Colon (tissue), 2 donors: ENCODE measurements around the gene CCDC157.
"Not testable (repeated sequence)": the region's sequence is repeated elsewhere in the genome, so short reads cannot be mapped to it uniquely, and the experiment has no call there.

Experiments
- FAIRE-seq: peaks from 2 replicates; lab custom pipeline; 2012; peaks lifted over from hg19 to GRCh38; lab: Jason Lieb, UNC
- donor health status: control.
- donor health status: control.

The CCDC157 gene

GRCh38 chr22:30392661-30393321 lies 36.0 kb downstream of the CCDC157 start:
- FAIRE-seq, result no peak

GRCh38 chr22:30393322-30393680 lies 36.5 kb downstream of the CCDC157 start:
- FAIRE-seq, result no peak

DNA sequence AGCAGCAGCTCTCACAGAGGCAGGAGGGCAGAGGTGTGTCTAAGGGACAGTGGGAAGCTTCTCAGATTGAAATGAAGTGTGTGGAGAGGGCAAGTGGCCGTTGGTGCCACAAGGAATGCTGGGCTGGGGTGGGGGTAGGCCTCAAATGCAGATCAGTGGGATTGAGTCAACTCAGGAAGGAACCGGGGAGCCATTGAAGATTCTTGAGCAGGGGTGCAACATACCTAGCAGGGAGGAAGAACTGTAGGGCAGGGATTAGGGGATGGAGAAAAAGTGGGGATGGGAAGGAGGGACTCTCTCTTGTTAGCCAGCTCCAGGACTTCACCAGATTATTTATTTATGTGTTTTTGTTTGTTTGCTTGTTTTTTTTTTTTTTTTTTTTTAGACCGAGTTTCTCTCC lies 37.1 kb downstream of the CCDC157 start:
- no peak for FAIRE-seq

GRCh38 chr22:30396871-30397655 lies 40.3 kb downstream of the CCDC157 start, which contains the start of gene SEC14L2:
TSS of gene SEC14L2 (plus strand) at chr22:30397018. CDS start at chr22:30397117, 99 bp downstream.
- no peak for FAIRE-seq

DNA sequence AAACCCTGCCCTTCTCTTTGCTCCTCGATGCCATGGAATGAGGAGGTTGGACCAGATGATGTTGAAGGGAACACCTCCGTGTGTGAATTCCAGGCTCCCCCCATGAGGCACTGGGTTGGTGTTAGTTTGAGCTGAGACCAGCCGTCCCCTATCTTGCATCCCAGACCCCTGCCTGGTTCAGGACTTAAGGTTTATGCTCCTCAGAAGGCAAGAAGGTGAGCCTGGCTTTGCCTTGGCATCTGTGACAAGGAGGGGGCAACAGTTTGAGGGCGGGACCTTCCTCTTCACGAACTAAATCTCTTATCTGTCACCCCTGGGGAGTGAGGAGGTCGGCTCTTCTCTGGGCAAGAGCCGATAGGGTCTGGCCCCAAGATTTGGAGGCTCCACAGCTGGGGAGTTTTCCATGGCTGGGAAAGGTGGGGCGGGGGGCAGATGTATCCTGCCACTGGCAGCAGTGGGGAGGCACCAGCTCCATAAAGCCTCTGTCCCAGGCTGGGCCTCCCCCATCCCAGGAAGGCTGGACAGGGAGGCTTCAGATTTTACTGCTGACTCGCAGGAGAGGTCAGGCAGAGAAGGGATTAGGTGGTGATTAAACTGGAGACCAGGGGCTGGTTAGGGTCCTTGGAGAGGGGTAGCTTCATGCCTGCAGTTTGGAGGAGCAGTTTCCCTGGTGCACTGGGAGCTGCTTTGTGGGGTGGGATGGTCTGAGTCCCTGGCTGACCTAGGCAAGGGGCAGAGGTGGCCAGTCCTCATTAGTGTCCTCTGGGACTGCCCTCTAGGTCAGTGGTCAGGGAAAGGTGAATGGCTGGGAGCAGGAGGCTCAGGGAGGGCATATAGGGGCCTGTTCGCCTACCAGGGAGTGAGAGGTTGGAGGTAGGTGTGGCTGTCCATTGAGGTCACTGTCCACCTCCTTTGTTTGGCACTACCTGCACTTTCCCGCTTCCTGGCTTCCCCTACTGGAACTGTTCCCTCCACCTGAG lies 41.1 kb downstream of the CCDC157 start:
- no peak for FAIRE-seq

DNA sequence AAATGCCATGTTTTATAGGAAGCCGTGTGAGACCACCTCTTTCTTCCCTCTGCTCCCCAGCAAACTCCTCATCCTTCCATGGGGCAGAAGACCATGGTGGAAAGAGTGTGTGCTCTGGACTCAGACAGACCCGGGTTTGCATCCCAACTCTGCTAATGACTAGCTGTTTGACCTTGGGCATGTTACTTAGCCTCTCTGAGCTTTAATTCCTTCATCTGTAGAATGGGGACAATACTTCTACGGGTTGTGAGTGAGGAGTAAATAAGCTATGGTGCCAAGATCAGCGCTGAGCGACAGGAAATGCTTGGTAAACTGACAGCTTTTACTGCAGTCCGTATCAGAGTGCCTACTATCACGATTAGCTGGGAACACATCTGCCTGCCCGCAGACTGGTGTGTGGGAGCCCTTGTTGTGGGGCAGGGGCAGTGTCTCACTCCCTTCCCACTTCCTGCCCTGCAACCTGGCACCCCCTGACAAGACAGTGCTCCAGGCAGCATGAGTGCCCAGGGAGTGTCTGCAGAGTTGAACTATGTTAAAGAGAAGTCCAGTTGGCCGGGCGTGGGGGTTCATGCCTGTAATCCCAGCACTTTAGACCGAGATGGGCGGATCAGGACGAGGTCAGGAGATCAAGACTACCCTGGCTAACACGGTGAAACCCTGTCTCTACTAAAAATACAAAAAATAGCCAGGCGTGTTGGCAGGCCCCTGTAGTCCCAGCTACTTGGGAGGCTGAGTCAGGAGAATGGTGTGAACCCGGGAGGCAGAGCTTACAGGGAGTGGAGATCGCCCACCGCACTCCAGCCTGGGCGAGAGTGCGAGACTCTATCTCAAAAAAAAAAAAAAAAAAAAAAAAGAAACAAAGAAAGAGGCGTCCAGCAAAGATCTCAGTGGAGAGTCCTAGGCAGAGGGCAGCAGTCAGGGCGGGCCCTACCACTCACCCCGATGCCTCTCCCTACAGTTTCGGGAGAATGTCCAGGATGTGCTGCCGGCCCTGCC lies 42.2 kb downstream of the CCDC157 start:
- FAIRE-seq, result no peak

GRCh38 chr22:30399718-30400117 lies 42.9 kb downstream of the CCDC157 start:
- FAIRE-seq, result no peak

DNA sequence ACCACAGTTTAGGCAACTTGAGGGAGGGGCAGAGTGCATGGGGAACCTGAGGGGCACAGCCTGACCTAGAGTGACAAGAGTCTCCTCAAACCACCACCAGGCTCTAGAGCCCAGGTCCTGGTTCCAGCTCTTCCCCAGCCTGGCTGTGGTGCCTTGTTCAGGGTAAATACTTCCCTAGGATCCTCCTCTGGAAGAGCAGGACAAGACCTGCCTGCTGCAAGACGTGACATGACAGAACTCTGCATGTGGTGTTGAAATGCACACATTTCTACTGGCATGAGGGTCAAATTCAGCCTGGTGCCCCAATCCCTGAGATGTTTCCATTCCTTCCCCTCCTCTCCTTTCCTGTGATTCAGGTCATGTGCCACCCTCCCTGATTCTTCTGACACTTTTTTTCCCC lies 43.4 kb downstream of the CCDC157 start:
- FAIRE-seq, result no peak

- FAIRE-seq, result not testable (repeated sequence)
These were observed 44.2 kb downstream of the CCDC157 start for GRCh38 chr22:30401024-30401423.

GRCh38 chr22:30402028-30402765 lies 45.4 kb downstream of the CCDC157 start:
- no peak for FAIRE-seq

DNA sequence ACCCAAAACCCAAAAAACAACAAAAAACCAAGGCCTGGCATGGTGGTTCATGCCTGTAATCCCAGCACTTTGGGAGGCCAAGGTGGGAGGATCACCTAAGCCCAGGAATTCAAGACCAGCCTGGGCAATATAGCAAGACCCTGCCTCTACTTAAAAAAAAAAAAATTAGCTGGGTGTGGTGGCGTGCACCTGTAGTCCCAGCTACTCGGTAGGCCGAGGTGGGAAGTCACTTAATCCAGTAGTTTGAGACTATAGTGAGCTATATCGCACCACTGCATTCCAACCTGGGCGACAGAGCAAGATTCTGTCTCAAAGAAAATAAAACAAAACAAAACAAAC lies 45.9 kb downstream of the CCDC157 start:
- FAIRE-seq, result not testable (repeated sequence)

GRCh38 chr22:30404307-30404706 lies 47.5 kb downstream of the CCDC157 start:
- no peak for FAIRE-seq

- FAIRE-seq, result no peak
These were observed 48.9 kb downstream of the CCDC157 start for GRCh38 chr22:30405731-30406130.

- FAIRE-seq, result no peak
These were observed 49.6 kb downstream of the CCDC157 start for GRCh38 chr22:30406400-30406799.

DNA sequence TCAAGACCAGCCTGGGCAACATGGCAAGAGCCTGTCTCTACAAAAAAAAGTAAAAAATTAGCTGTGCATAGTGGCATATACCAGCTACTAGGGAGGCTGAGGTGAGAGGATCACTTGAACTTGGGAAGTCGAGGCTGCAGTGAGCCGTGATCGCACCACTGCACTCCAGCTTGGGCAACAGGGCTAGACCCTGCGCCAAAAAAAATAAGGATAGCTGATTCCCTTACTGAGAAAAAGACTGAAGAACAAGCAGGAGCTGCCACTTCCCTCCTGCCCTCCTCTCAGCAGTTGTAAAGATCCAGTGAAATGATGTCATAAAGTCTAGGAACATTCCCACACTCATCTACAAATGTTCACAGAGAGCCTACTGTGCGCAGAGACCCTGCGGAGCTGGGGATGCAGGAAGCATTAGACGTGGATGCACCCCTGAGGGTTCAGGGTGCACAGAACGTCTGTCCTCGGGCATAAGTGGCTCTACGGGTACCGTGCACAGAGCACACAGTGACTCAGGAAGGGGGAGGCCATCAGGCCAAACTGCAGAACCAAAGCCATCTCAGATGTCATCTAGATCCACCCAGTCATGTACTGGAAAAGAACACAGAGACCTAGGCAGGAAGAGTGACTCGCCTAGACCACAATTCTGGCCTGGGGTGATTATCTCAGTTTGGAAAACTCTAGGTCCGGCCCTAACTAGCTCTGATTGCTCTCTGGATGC lies 51.7 kb downstream of the CCDC157 start:
- no peak for FAIRE-seq

- no peak for FAIRE-seq
These were observed 55.0 kb downstream of the CCDC157 start for GRCh38 chr22:30411780-30412179.

- FAIRE-seq, result no peak
These were observed 56.2 kb downstream of the CCDC157 start for GRCh38 chr22:30413001-30413400.

GRCh38 chr22:30413745-30414524 lies 57.1 kb downstream of the CCDC157 start:
- no peak for FAIRE-seq

DNA sequence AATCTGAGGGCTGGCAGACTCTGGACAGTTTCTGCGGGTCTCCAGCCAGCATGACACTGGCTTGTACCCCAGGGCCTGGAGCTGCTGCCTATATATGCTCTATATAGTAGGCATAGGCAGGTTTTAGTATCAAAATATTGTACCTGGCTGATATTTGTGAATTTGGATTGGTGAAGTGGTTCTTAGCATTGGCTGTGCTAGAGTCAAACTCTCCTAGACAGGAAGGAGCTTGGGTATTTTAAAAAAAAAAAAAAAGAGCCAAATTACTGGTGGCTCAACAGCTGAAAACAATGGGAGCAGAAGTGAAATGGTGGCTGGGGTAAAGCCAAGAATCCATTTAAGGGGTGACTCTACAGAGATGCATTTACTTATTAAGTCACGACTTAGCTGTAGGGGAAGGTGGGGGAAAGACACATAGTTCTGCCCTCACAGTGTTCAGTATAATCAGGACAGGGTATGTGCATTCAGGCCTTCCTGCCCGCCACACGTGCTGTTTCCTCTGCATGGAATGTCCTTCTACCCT lies 57.8 kb downstream of the CCDC157 start:
- no peak for FAIRE-seq
